NOMO-1 treated with DMSO at 0.1 percent for 48 hours (cell line): ENCODE data around the gene CNIH1.
"Not testable (repeated sequence)": the region's sequence is repeated elsewhere in the genome, so short reads cannot be mapped to it uniquely, and the experiment has no call there.

Source experiments
- DNase-seq: peaks from one replicate; lab custom pipeline; 2025; ENCODE audit not compliant: unreplicated experiment; lab: John Stamatoyannopoulos, UW

CNIH1 gene

GRCh38 chr14:54470701-54471100, 29.5 kb upstream of the CNIH1 start:
- DNase-seq = no peak

- DNase-seq = no peak
Observed at GRCh38 chr14:54467280-54467679, 26.1 kb upstream of the CNIH1 start.

GRCh38 chr14:54465654-54466053, 24.5 kb upstream of the CNIH1 start:
- no peak for DNase-seq

- DNase-seq = peak; percentile 49
Observed at GRCh38 chr14:54462048-54462447, 20.9 kb upstream of the CNIH1 start.

GRCh38 chr14:54459106-54459505, 17.9 kb upstream of the CNIH1 start:
- DNase-seq = no peak

- DNase-seq = not testable (repeated sequence)
Observed at GRCh38 chr14:54458536-54458935, 17.4 kb upstream of the CNIH1 start.

GRCh38 chr14:54457609-54457996, 16.4 kb upstream of the CNIH1 start:
- no peak for DNase-seq

- not testable (repeated sequence) for DNase-seq
Observed at GRCh38 chr14:54456820-54457608, 15.8 kb upstream of the CNIH1 start.

- no peak for DNase-seq
Observed at GRCh38 chr14:54455363-54455762, 14.2 kb upstream of the CNIH1 start.

- not testable (repeated sequence) for DNase-seq
Observed at GRCh38 chr14:54453990-54454389, 12.8 kb upstream of the CNIH1 start.

- no peak for DNase-seq
Observed at GRCh38 chr14:54453252-54453651, 12.1 kb upstream of the CNIH1 start.

- DNase-seq = no peak
Observed at GRCh38 chr14:54451961-54452360, 10.8 kb upstream of the CNIH1 start.

GRCh38 chr14:54451121-54451601, 10.0 kb upstream of the CNIH1 start:
- DNase-seq = no peak

- peak; percentile 96 for DNase-seq
Observed at GRCh38 chr14:54450535-54450934, 9.4 kb upstream of the CNIH1 start.

GRCh38 chr14:54447231-54447692, 6.1 kb upstream of the CNIH1 start:
- DNase-seq = peak; percentile 92

GRCh38 chr14:54446161-54446693, 5.1 kb upstream of the CNIH1 start:
- DNase-seq = peak; percentile 15

- no peak for DNase-seq
Observed at GRCh38 chr14:54444681-54445080, 3.5 kb upstream of the CNIH1 start.

GRCh38 chr14:54443981-54444380, 2.8 kb upstream of the CNIH1 start:
- DNase-seq = no peak

GRCh38 chr14:54442961-54443360, 1.8 kb upstream of the CNIH1 start:
- not testable (repeated sequence) for DNase-seq

GRCh38 chr14:54440476-54440872, 700 bp downstream of the CNIH1 start:
- DNase-seq = no peak

GRCh38 chr14:54440037-54440436, 1.1 kb downstream of the CNIH1 start:
- no peak for DNase-seq

- no peak for DNase-seq
Observed at GRCh38 chr14:54438703-54439102, 2.5 kb downstream of the CNIH1 start.
